Glutamatergic neuron (in vitro differentiated cells): ENCODE results near the gene COL6A3. TPM values are rescaled to one million over a fixed set of nuclear protein-coding genes. Genes with fewer than 3 reads are reported as not detected.

ENCODE experiments used
- DNase-seq: peaks from one replicate; pipeline ENCODE4 v3.0.0; 2022
- H3K27ac Mint-ChIP-seq: one replicate; pipeline ENCODE4 v1.8.0; 2020; ENCODE audit warnings: mild to moderate bottlenecking, mixed read lengths, inconsistent platforms; ENCODE audit not compliant: unreplicated experiment
- H3K27me3 Mint-ChIP-seq: one replicate; pipeline ENCODE4 v1.8.0; 2020; ENCODE audit warnings: mild to moderate bottlenecking, moderate library complexity, mixed read lengths, inconsistent platforms; ENCODE audit not compliant: unreplicated experiment
- H3K36me3 Mint-ChIP-seq: one replicate; pipeline ENCODE4 v1.8.0; 2020; ENCODE audit warnings: mild to moderate bottlenecking, mixed read lengths, inconsistent platforms; ENCODE audit not compliant: unreplicated experiment
- H3K4me1 Mint-ChIP-seq: one replicate; pipeline ENCODE4 v1.8.0; 2020; ENCODE audit warnings: mild to moderate bottlenecking, low read depth, mixed read lengths, inconsistent platforms; ENCODE audit not compliant: unreplicated experiment
- H3K4me3 Mint-ChIP-seq: one replicate; pipeline ENCODE4 v1.8.0; 2020; ENCODE audit warnings: mild to moderate bottlenecking, mixed read lengths, inconsistent platforms; ENCODE audit not compliant: unreplicated experiment
- H3K9me3 Mint-ChIP-seq: one replicate; pipeline ENCODE4 v1.8.0; 2020; ENCODE audit warnings: mild to moderate bottlenecking, moderate library complexity, mixed read lengths, inconsistent platforms; ENCODE audit not compliant: unreplicated experiment
- total RNA-seq: library from RNA; stranded (reverse); fragmentation: NEBNext Ultra II Directional; extraction: Animal tissue kit (Norgen Biotek cat#: 25700); gene quantifications from one replicate; pipeline ENCODE4 v1.2.1, GENCODE V29; 2021; ENCODE audit not compliant: unreplicated experiment
- TF ChIP-seq, protein P1 (sequence below): fragments of 200-600 bp; sonication (generic); IDR thresholded peaks from one replicate; pipeline ENCODE4 v1.5.0; 2021; ENCODE audit not compliant: partially characterized antibody, unreplicated experiment

The COL6A3 gene
- total RNA-seq, 1 donor from 2014 or later, result 0.07 TPM

DNA sequence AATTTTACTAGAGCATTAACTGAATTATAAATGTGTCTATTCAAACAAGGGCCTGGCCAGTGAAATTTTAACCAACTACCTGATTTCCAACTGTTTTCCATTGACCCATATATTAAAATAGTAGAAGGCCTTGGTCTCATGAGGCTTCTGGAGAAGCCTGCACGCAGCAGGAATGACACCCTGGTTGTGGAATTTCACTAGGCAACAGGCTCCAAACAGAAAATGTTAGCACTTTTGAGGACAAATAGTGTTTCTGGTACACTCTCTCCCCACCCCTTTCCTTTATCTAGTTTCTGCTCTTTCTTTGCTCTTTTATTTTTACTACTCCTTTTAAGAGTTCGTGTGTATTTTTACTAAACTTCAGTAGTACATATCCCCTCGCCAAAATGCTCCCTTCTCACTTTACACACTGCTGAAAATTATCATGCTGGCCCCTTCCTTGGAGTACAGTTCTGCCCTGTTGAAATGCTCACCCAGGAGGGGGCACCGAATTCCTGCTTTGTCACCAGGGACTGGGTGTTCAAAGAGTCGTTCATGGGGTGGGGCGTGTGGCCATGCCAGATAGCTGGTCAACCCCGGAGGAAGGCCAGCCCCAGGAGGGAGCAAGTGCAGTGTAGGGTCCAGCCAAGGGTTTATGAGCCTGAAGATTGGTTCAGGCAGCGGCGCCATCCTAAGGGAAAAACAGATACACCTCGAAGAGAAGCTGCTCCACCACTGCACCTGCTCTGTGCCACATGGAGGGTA lies 22.1 kb upstream of the COL6A3 start:
- H3K36me3 Mint-ChIP-seq, result peaks cover 4% of the 10 kb centered on the region

DNA sequence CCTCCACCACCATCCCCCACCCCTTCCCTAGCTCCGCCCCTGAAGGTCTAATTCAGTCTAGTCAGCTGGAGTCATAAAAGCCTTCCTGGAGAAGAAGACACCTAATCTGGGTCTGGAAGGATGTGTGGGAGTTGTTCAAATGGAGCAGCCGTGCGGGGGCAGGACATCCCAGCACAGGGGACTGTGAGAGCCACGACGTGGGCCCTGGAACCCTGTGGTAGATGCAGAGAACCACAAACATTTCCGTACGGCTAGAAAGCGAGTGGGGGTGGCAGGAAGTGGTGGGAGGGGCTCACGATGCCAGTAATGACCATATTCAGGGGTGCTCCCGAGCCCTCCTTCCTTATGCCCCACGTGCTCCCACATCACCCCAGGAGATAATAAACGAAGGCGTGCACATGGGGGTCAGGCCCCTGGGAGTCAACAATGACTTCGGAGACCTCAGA lies 20.9 kb upstream of the COL6A3 start:
- H3K9me3 Mint-ChIP-seq, result no peaks in the 10 kb centered on the region
- no peak for DNase-seq
- H3K27me3 Mint-ChIP-seq, result peaks cover 6% of the 10 kb centered on the region
- no peak overlapping the region for H3K4me3 Mint-ChIP-seq
- H3K36me3 Mint-ChIP-seq, result peaks cover 4% of the 10 kb centered on the region
- no peaks in the 10 kb centered on the region for H3K4me1 Mint-ChIP-seq
- H3K27ac Mint-ChIP-seq, result no peak overlapping the region
- TF ChIP-seq, protein P1, sequence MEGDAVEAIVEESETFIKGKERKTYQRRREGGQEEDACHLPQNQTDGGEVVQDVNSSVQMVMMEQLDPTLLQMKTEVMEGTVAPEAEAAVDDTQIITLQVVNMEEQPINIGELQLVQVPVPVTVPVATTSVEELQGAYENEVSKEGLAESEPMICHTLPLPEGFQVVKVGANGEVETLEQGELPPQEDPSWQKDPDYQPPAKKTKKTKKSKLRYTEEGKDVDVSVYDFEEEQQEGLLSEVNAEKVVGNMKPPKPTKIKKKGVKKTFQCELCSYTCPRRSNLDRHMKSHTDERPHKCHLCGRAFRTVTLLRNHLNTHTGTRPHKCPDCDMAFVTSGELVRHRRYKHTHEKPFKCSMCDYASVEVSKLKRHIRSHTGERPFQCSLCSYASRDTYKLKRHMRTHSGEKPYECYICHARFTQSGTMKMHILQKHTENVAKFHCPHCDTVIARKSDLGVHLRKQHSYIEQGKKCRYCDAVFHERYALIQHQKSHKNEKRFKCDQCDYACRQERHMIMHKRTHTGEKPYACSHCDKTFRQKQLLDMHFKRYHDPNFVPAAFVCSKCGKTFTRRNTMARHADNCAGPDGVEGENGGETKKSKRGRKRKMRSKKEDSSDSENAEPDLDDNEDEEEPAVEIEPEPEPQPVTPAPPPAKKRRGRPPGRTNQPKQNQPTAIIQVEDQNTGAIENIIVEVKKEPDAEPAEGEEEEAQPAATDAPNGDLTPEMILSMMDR, result no peak

More for the DNA sequence above, 22.1 kb upstream of the COL6A3 start:
- H3K4me3 Mint-ChIP-seq, result no peak overlapping the region
- H3K27me3 Mint-ChIP-seq, result peaks cover 6% of the 10 kb centered on the region
- no peaks in the 10 kb centered on the region for H3K9me3 Mint-ChIP-seq
- no peak overlapping the region for H3K27ac Mint-ChIP-seq
- no peak for DNase-seq
- TF ChIP-seq, protein P1, result no peak
- no peaks in the 10 kb centered on the region for H3K4me1 Mint-ChIP-seq

DNA sequence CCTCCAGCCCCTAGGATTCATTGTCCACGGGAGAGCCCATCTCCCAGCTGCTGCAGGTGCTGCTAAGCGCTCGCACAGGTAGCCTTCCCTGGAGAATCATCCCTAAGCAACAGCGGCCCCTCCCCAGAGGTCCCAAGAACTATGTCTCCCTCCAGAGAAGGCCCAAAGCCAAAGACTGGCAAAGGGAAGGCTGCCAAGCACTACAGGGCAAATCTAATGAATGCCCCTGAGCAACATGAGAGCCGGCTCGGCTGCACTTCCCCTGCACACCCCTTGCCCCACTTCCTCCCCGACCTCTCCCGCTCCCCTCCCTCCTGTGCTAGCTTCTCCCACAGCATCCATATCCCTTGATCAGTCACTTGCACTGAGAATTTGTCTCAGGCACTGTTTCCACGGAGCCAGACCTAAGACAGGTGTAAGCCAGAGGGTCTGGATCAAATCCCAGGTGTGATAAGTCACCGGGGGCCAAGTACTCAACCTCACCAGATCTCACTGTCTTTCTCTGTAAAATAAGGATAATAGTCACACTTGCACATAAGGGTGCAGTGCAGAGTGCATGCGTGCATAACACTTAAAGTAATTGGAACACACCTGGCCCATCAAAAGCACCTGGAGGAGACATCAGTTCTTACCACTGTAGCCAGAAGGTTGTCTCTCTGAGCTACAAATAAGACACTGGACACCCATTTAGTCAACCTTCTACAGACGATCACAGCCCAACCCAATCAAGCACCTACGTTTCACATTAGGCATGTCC lies 20.1 kb upstream of the COL6A3 start:
- TF ChIP-seq, protein P1, result no peak
- no peak for DNase-seq
- H3K27me3 Mint-ChIP-seq, result peaks cover 6% of the 10 kb centered on the region
- H3K9me3 Mint-ChIP-seq, result no peaks in the 10 kb centered on the region
- H3K27ac Mint-ChIP-seq, result no peak overlapping the region
- H3K4me3 Mint-ChIP-seq, result no peak overlapping the region
- no peaks in the 10 kb centered on the region for H3K4me1 Mint-ChIP-seq
- H3K36me3 Mint-ChIP-seq, result peaks cover 4% of the 10 kb centered on the region

DNA sequence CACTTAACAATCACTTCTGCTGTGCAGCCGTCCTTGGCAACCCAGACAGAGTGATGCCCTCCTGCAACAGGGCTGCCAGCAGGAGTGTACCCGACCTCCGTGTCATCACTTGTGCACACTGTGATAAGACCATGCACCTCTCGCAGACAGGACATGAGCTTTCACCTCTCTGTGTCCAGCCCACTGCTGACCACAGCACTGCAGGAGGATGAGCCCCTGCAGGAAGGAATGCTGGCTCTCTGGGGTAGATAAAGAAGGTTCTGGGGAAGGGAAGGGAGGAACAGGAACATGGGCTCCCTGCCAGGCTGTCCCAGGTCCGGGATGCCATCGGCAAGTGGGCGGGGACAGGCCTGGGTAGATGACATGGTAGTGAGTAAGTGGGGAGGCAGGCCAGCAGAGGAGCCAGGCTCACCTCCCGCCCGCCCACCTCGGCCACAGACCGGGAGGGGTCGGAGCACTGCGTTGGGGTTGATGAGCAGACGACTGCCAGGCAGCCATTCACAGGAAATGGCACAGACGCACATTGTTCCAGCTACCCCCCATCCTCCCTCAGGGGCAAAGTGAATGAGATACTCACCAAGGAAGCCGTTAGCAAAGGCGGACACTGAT lies 18.6 kb upstream of the COL6A3 start:
- peaks cover 4% of the 10 kb centered on the region for H3K36me3 Mint-ChIP-seq
- DNase-seq, result no peak
- H3K4me3 Mint-ChIP-seq, result no peak overlapping the region
- no peak overlapping the region for H3K27ac Mint-ChIP-seq
- no peaks in the 10 kb centered on the region for H3K9me3 Mint-ChIP-seq
- no peaks in the 10 kb centered on the region for H3K4me1 Mint-ChIP-seq
- peaks cover 6% of the 10 kb centered on the region for H3K27me3 Mint-ChIP-seq
- TF ChIP-seq, protein P1, result no peak
